Measurements from ENCODE around the gene SUPT5H. TPM values are rescaled to one million over a fixed set of nuclear protein-coding genes. Genes with fewer than 3 reads are reported as not detected.

SUPT5H gene
- total and polyA plus RNA-seq, 2 of the 13 experiments (the other 11 are each of a cell fraction or from before 2014, with no cell fraction given), result 48.2 to 51.7 TPM

DNA sequence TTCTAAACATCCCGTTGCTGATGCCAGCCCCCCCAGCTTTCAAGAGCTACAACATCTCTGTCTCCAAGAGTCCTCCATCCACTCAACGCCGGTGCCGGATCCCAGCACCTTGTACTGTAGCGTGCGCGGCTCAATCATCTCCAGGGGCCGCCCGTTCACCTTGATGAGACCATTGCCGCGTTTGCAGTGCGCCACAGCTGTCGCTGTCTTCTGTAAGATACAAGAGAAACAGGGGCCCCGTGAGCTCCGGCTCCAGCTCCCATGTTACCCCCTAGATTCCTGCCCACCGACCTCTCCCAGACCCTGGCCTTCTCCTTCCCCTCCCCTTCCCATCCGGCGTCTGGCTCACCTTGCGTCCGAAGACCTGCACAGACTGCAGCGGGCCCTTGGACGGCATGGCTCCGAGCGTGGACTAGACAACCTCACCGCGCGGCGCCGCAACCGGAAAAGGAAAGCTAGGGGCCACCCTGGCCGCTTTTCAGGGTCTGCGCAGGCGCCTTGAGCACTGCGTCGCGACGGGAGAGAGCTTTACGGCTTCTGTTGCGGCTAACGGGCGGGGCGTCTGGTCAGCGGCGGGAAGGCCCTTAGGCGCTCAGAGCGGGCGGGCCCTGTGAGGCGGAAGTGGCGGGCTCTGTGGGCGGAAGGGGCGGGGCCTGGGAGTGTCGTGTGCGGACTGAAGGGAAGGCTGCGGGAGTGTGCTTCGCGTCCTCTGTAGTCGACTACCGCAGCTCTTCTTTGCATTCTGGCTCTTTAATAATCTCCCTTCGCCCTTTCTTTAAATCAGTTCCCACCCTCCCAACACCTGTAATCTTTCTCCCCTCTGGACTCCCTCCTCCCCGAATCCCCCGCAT, 9.7 kb upstream of the SUPT5H start, which contains the start of gene RPS16 (continued):
- TF ChIP-seq, protein P1, sequence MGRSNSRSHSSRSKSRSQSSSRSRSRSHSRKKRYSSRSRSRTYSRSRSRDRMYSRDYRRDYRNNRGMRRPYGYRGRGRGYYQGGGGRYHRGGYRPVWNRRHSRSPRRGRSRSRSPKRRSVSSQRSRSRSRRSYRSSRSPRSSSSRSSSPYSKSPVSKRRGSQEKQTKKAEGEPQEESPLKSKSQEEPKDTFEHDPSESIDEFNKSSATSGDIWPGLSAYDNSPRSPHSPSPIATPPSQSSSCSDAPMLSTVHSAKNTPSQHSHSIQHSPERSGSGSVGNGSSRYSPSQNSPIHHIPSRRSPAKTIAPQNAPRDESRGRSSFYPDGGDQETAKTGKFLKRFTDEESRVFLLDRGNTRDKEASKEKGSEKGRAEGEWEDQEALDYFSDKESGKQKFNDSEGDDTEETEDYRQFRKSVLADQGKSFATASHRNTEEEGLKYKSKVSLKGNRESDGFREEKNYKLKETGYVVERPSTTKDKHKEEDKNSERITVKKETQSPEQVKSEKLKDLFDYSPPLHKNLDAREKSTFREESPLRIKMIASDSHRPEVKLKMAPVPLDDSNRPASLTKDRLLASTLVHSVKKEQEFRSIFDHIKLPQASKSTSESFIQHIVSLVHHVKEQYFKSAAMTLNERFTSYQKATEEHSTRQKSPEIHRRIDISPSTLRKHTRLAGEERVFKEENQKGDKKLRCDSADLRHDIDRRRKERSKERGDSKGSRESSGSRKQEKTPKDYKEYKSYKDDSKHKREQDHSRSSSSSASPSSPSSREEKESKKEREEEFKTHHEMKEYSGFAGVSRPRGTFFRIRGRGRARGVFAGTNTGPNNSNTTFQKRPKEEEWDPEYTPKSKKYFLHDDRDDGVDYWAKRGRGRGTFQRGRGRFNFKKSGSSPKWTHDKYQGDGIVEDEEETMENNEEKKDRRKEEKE (IDR thresholded peaks at IDR 0.05), result no peak
- TF ChIP-seq TMF1 (CRISPR knock-in tag; IDR thresholded peaks at IDR 0.05; ENCODE audit: low read depth), result 0 out of 2 replicates have a peak, but pooled peaks have one; percentile 46
- no peak for TF ChIP-seq ZNF879 (CRISPR knock-in tag; IDR thresholded peaks at IDR 0.05)
- TF ChIP-seq FOSL1 (CRISPR knock-in tag; IDR thresholded peaks at IDR 0.05; ENCODE audit: borderline replicate concordance), result no peak
- TF ChIP-seq ZFP37 (CRISPR knock-in tag; IDR thresholded peaks at IDR 0.05; ENCODE audit: borderline replicate concordance), result peak; percentile 48; the same call in 1 of the 2 replicates
- peak; percentile 59; the same call in 1 of the 2 replicates for TF ChIP-seq ZNF777 (CRISPR knock-in tag; IDR thresholded peaks at IDR 0.05)
- TF ChIP-seq ZNF800 (CRISPR knock-in tag; IDR thresholded peaks at IDR 0.05), result no peak
- TF ChIP-seq ZNF749 (CRISPR knock-in tag; IDR thresholded peaks at IDR 0.05; ENCODE audit: borderline replicate concordance), result no peak
- TF ChIP-seq IKZF1 (IDR thresholded peaks at IDR 0.05), result no peak
- TF ChIP-seq KMT2A (CRISPR knock-in tag; IDR thresholded peaks at IDR 0.05), result peak; percentile 81; the same call in 1 of the 2 replicates
- TF ChIP-seq ZNF274 (CRISPR knock-in tag; IDR thresholded peaks at IDR 0.05), result peak; percentile 37; the same call in 1 of the 2 replicates
- TF ChIP-seq, protein P2, sequence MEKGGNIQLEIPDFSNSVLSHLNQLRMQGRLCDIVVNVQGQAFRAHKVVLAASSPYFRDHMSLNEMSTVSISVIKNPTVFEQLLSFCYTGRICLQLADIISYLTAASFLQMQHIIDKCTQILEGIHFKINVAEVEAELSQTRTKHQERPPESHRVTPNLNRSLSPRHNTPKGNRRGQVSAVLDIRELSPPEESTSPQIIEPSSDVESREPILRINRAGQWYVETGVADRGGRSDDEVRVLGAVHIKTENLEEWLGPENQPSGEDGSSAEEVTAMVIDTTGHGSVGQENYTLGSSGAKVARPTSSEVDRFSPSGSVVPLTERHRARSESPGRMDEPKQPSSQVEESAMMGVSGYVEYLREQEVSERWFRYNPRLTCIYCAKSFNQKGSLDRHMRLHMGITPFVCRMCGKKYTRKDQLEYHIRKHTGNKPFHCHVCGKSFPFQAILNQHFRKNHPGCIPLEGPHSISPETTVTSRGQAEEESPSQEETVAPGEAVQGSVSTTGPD (CRISPR knock-in tag; IDR thresholded peaks at IDR 0.05), result no peak
- TF ChIP-seq ZKSCAN8 (CRISPR knock-in tag; IDR thresholded peaks at IDR 0.05; ENCODE audit: borderline replicate concordance), result peak; percentile 46; the same call in 1 of the 2 replicates
- no peak for TF ChIP-seq RCOR2 (CRISPR knock-in tag; IDR thresholded peaks at IDR 0.05)
- TF ChIP-seq, protein P3, sequence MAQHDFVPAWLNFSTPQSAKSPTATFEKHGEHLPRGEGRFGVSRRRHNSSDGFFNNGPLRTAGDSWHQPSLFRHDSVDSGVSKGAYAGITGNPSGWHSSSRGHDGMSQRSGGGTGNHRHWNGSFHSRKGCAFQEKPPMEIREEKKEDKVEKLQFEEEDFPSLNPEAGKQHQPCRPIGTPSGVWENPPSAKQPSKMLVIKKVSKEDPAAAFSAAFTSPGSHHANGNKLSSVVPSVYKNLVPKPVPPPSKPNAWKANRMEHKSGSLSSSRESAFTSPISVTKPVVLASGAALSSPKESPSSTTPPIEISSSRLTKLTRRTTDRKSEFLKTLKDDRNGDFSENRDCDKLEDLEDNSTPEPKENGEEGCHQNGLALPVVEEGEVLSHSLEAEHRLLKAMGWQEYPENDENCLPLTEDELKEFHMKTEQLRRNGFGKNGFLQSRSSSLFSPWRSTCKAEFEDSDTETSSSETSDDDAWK (CRISPR knock-in tag; IDR thresholded peaks at IDR 0.05), result no peak
- 0 out of 2 replicates have a peak, but pooled peaks have one; percentile 32 for TF ChIP-seq ZFP41 (CRISPR knock-in tag; IDR thresholded peaks at IDR 0.05; ENCODE audit: borderline replicate concordance)
- TF ChIP-seq CREM (IDR thresholded peaks at IDR 0.05), result peak; percentile 74
- no peak for TF ChIP-seq CREM (CRISPR knock-in tag; IDR thresholded peaks at IDR 0.05)
- TF ChIP-seq NKX3-1 (CRISPR knock-in tag; IDR thresholded peaks at IDR 0.05), result no peak
